Neural crest cell (in vitro differentiated cells): ENCODE data around the gene NTNG2. TPM values are rescaled to one million over a fixed set of nuclear protein-coding genes. Genes with fewer than 3 reads are reported as not detected.

Experiments
- DNase-seq: peaks from one replicate; pipeline ENCODE4 v3.0.0; 2021; ENCODE audit warnings: low read depth, mixed read lengths, low spot score
- H3K27ac Mint-ChIP-seq: one replicate; pipeline ENCODE4 v1.8.0; 2021; ENCODE audit warnings: mild to moderate bottlenecking, mixed read lengths; ENCODE audit not compliant: unreplicated experiment
- H3K27me3 Mint-ChIP-seq: 2 replicates; pipeline ENCODE4 v1.8.0; 2021; ENCODE audit warnings: low read depth, mild to moderate bottlenecking, mixed read lengths
- H3K36me3 Mint-ChIP-seq: 2 replicates; pipeline ENCODE4 v1.8.0; 2021; ENCODE audit warnings: low read depth, mild to moderate bottlenecking, mixed read lengths
- H3K4me1 Mint-ChIP-seq: 2 replicates; pipeline ENCODE4 v1.8.0; 2021; ENCODE audit warnings: mixed read lengths
- H3K4me3 Mint-ChIP-seq: one replicate; pipeline ENCODE4 v1.8.0; 2021; ENCODE audit warnings: mild to moderate bottlenecking, mixed read lengths
- H3K9me3 Mint-ChIP-seq: 2 replicates; pipeline ENCODE4 v1.8.0; 2021; ENCODE audit warnings: mixed read lengths
- total RNA-seq: library from RNA; stranded (reverse); gene quantifications from 2 replicates; pipeline ENCODE4 v1.2.1, GENCODE V29; 2021
- TF ChIP-seq, protein P1 (sequence below): fragments of 200-600 bp; sonication (generic); conservative IDR thresholded peaks from 2 replicates; pipeline ENCODE4 v1.5.0; 2021; ENCODE audit warnings: antibody characterized with exemption, mild to moderate bottlenecking

NTNG2 gene
- total RNA-seq, 1 donor from 2014 or later, result 3.6 TPM

- peaks cover 5% of the 10 kb centered on the region for H3K4me1 Mint-ChIP-seq
- no peak for DNase-seq
- TF ChIP-seq, protein P1, sequence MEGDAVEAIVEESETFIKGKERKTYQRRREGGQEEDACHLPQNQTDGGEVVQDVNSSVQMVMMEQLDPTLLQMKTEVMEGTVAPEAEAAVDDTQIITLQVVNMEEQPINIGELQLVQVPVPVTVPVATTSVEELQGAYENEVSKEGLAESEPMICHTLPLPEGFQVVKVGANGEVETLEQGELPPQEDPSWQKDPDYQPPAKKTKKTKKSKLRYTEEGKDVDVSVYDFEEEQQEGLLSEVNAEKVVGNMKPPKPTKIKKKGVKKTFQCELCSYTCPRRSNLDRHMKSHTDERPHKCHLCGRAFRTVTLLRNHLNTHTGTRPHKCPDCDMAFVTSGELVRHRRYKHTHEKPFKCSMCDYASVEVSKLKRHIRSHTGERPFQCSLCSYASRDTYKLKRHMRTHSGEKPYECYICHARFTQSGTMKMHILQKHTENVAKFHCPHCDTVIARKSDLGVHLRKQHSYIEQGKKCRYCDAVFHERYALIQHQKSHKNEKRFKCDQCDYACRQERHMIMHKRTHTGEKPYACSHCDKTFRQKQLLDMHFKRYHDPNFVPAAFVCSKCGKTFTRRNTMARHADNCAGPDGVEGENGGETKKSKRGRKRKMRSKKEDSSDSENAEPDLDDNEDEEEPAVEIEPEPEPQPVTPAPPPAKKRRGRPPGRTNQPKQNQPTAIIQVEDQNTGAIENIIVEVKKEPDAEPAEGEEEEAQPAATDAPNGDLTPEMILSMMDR, result peak; percentile 53
- peaks cover 37% of the 10 kb centered on the region for H3K27me3 Mint-ChIP-seq
- no peaks in the 10 kb centered on the region for H3K36me3 Mint-ChIP-seq
- H3K4me3 Mint-ChIP-seq, result no peak overlapping the region
- no peaks in the 10 kb centered on the region for H3K9me3 Mint-ChIP-seq
- no peak overlapping the region for H3K27ac Mint-ChIP-seq
Observed at GRCh38 chr9:132236662-132237311, 74.9 kb downstream of the NTNG2 start.

- Mint-ChIP-seq H3K36me3 (no peaks in the 10 kb centered on the region), H3K27ac (no peak overlapping the region), H3K4me1 (peaks cover 9% of the 10 kb centered on the region), H3K4me3 (no peak overlapping the region), H3K9me3 (no peaks in the 10 kb centered on the region), H3K27me3 (peaks cover 42% of the 10 kb centered on the region)
- DNase-seq, result no peak
- TF ChIP-seq, protein P1, result no peak
Observed at GRCh38 chr9:132237481-132237880, 75.6 kb downstream of the NTNG2 start.

DNA sequence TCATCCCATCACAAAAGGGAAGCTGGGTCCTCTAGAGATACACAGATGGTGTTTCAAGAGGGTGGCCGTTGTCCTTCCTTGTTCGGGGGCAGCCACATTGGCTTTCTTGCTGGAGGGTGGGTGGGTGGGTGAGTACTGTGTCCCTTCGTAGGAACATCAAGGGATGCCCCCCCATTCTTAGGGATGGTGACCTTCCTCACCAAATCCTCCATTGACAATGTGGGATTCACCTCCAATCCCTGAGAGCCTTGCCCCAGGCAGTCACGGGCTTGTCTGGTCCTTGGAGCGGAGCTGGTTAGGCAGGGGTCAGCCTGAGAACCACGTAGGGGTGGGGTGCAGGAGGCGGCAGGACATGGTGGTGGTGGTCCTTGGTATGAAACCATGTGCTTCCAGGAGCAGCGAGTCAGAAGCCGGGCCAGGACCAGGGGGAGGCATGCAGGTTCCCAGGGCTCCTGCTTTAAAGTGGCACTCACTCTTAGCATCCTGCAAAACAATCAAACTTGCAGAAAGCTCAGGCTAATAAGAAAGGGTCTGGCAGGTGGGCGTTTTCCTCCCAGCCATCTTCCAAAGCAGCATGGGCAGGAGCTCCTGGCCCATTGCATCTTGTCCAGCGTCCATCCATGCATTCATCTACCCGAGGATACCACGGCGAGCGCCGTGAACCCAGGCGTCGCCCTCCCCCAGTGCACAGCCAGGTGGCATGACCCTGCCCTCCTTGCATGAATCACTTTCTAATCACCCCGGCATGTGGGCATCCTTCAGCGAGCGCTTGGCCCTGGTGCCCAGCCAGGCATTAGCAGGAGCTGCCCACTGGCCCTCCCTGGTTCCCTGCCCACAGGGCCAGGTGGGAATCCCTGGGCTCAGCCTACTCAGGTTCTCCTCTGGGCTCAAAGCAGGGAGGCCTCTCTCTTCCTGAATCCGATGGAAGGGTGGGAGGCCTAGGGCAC, 76.4 kb downstream of the NTNG2 start:
- TF ChIP-seq, protein P1, result no peak
- Mint-ChIP-seq H3K36me3 (no peaks in the 10 kb centered on the region), H3K4me3 (no peak overlapping the region), H3K27me3 (peaks cover 50% of the 10 kb centered on the region), H3K4me1 (peaks cover 12% of the 10 kb centered on the region), H3K27ac (no peak overlapping the region), H3K9me3 (no peaks in the 10 kb centered on the region)
- DNase-seq, result no peak

DNA sequence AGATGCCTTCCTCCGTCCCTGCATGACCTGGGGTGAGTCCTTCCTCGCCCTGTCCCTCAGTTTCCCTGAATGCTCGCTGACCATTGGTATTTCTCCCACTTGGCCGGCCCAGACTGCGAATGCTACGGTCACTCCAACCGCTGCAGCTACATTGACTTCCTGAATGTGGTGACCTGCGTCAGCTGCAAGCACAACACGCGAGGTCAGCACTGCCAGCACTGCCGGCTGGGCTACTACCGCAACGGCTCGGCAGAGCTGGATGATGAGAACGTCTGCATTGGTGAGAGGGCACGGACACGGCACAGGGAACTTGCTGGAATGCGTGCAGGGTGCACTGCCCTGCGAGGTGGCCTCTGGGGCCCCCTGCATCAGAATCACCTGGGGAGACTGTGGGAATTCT, 77.1 kb downstream of the NTNG2 start:
- Mint-ChIP-seq H3K9me3 (no peaks in the 10 kb centered on the region), H3K27ac (no peak overlapping the region), H3K4me3 (no peak overlapping the region), H3K27me3 (peaks cover 57% of the 10 kb centered on the region), H3K36me3 (no peaks in the 10 kb centered on the region), H3K4me1 (peaks cover 12% of the 10 kb centered on the region)
- TF ChIP-seq, protein P1, result no peak
- no peak for DNase-seq

DNA sequence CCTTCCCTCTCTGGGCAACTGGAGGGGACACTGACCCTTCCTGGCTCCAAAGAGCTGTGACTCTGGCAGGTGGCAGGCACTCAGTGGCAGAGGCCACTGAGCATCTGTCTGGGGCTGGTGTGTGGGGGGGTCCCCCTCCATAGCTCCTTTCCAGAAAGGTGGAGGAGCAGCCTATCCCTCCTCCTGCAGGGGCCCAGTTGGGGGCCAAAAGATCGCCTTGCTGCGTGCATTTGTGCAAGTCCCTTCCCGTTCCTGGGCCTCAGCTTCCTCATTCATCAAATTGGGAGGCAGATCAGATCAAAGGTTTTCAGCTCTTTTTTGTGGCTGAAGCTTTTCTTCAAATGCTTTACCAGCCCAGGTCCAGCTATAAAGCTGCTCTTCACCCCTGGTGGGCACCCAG, 77.7 kb downstream of the NTNG2 start:
- no peaks in the 10 kb centered on the region for H3K36me3 Mint-ChIP-seq
- no peak overlapping the region for H3K4me3 Mint-ChIP-seq
- no peaks in the 10 kb centered on the region for H3K9me3 Mint-ChIP-seq
- peaks cover 62% of the 10 kb centered on the region for H3K27me3 Mint-ChIP-seq
- peaks cover 12% of the 10 kb centered on the region for H3K4me1 Mint-ChIP-seq
- no peak overlapping the region for H3K27ac Mint-ChIP-seq
- no peak for DNase-seq
- TF ChIP-seq, protein P1, result no peak
